OCI-LY7 (cell line): ENCODE data around the gene EDNRB.

ENCODE experiments used
- EZH2phosphoT487 ChIP-seq: fragments of 200-600 bp; sonication (generic); IDR thresholded peaks from 2 replicates; pipeline ENCODE4 v1.6.1; 2018; ENCODE audit warnings: low read depth, borderline replicate concordance, mild to moderate bottlenecking, mixed run types, antibody characterized with exemption, low read length, moderate library complexity, mixed read lengths
- TF ChIP-seq, protein P1 (sequence below): fragments of 200-600 bp; sonication (generic); conservative IDR thresholded peaks from 2 replicates; pipeline ENCODE4 v1.5.1; 2014; ENCODE audit warnings: mild to moderate bottlenecking, antibody characterized with exemption, low read length, moderate library complexity, mixed read lengths

DNA sequence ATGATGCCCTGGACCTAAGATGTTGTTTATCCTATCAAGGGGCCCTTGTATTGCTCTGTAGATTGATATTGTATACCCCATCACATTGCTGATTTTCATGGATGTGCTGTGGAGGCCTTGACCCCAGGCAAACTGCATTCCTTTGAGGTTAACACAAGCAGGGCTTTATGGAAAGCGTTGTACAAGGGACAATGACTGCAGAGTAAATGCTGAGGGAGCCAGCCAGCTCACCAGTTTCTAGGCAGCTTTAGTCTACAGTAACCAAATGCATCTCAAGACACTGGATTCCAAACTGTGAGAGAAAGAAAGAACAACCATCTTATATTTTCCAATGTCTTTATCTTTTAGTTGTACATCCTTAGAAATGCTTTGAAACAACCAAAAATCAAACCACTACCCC is 34.1 kb upstream of the EDNRB start:
- TF ChIP-seq, protein P1, sequence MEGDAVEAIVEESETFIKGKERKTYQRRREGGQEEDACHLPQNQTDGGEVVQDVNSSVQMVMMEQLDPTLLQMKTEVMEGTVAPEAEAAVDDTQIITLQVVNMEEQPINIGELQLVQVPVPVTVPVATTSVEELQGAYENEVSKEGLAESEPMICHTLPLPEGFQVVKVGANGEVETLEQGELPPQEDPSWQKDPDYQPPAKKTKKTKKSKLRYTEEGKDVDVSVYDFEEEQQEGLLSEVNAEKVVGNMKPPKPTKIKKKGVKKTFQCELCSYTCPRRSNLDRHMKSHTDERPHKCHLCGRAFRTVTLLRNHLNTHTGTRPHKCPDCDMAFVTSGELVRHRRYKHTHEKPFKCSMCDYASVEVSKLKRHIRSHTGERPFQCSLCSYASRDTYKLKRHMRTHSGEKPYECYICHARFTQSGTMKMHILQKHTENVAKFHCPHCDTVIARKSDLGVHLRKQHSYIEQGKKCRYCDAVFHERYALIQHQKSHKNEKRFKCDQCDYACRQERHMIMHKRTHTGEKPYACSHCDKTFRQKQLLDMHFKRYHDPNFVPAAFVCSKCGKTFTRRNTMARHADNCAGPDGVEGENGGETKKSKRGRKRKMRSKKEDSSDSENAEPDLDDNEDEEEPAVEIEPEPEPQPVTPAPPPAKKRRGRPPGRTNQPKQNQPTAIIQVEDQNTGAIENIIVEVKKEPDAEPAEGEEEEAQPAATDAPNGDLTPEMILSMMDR = no peak
- TF ChIP-seq EZH2phosphoT487 = no peak
